Mesenchymal stem cell (in vitro differentiated cells and primary cell): ENCODE measurements around the gene NEK10.

Experiments used
- DNase-seq: peaks from one replicate; pipeline ENCODE4 v3.0.0-alpha.2; 2013
- H2AFZ ChIP-seq: one replicate; pipeline ENCODE4 v1.6.1; 2013; ENCODE audit warnings: low read depth, mild to moderate bottlenecking, control low read depth, inconsistent platforms, low read length, moderate library complexity
- H2AK5ac ChIP-seq: 2 replicates; pipeline ENCODE4 v1.6.1; 2013; ENCODE audit warnings: low read length, moderate library complexity, mild to moderate bottlenecking, inconsistent platforms; ENCODE audit not compliant: severe bottlenecking
- H2BK120ac ChIP-seq: one replicate; pipeline ENCODE4 v1.6.1; 2013; ENCODE audit warnings: low read depth, mild to moderate bottlenecking, inconsistent platforms, low read length, moderate library complexity
- H2BK12ac ChIP-seq, 2 experiments: one replicate each; pipeline ENCODE4 v1.6.1; 2013; ENCODE audit warnings: inconsistent platforms in 2 of 2, low read length in 2 of 2, mild to moderate bottlenecking in 2 of 2, moderate library complexity in 2 of 2, control low read depth in 1 of 2
- H2BK15ac ChIP-seq: one replicate; pipeline ENCODE4 v1.6.1; 2013; ENCODE audit warnings: mild to moderate bottlenecking, low read depth, inconsistent platforms; ENCODE audit not compliant: poor library complexity, severe bottlenecking
- H2BK5ac ChIP-seq: 2 replicates; pipeline ENCODE4 v1.6.1; 2013; ENCODE audit warnings: low read depth, mild to moderate bottlenecking, low read length, control low read depth, inconsistent platforms; ENCODE audit not compliant: poor library complexity, severe bottlenecking
- H3K14ac ChIP-seq, 2 experiments: one replicate each; pipeline ENCODE4 v1.6.1; 2013; ENCODE audit warnings: inconsistent platforms in 2 of 2, low read length in 2 of 2, control low read depth in 1 of 2, mild to moderate bottlenecking in 1 of 2, moderate library complexity in 1 of 2
- H3K18ac ChIP-seq, 2 experiments: one replicate each; pipeline ENCODE4 v1.6.1; 2013; ENCODE audit warnings: inconsistent platforms in 2 of 2, low read length in 2 of 2, control low read depth in 1 of 2, low read depth in 1 of 2, mild to moderate bottlenecking in 1 of 2
- H3K23ac ChIP-seq, 2 experiments: one replicate each; pipeline ENCODE4 v1.6.1; 2013; ENCODE audit warnings: inconsistent platforms in 2 of 2, low read length in 2 of 2, mild to moderate bottlenecking in 2 of 2, moderate library complexity in 2 of 2, control low read depth in 1 of 2
- H3K27ac ChIP-seq: 2 replicates; pipeline ENCODE4 v1.5.1; 2013; ENCODE audit warnings: mild to moderate bottlenecking, moderate library complexity, low read length, control low read depth, inconsistent platforms; ENCODE audit not compliant: poor library complexity, severe bottlenecking
- H3K27me3 ChIP-seq, 2 experiments: 2 replicates each; pipeline versions ENCODE4 v1.6.1 to v1.7.0; 2013; ENCODE audit warnings: low read length in 2 of 2, mild to moderate bottlenecking in 2 of 2, moderate library complexity in 2 of 2, control low read depth in 1 of 2, inconsistent platforms in 1 of 2; ENCODE audit not compliant: control insufficient read depth in 1 of 2, insufficient read depth in 1 of 2
- H3K36me3 ChIP-seq, 2 experiments: 2 replicates each; pipeline versions ENCODE4 v1.6.1 to v1.7.0; 2013; ENCODE audit warnings: low read length in 2 of 2, control low read depth in 1 of 2, inconsistent platforms in 1 of 2, low read depth in 1 of 2, mild to moderate bottlenecking in 1 of 2; ENCODE audit not compliant: insufficient read depth in 2 of 2, control insufficient read depth in 1 of 2
- H3K4ac ChIP-seq, 2 experiments: one replicate each; pipeline ENCODE4 v1.6.1; 2013; ENCODE audit warnings: inconsistent platforms in 2 of 2, low read length in 2 of 2, mild to moderate bottlenecking in 2 of 2, moderate library complexity in 2 of 2, control low read depth in 1 of 2, low read depth in 1 of 2
- H3K4me1 ChIP-seq: 2 replicates; pipeline ENCODE4 v1.6.1; 2013; ENCODE audit warnings: low read depth, low read length, control low read depth; ENCODE audit not compliant: control insufficient read depth, insufficient read depth
- H3K4me2 ChIP-seq: 2 replicates; pipeline ENCODE4 v1.6.1; 2013; ENCODE audit warnings: low read length, mild to moderate bottlenecking, inconsistent platforms; ENCODE audit not compliant: poor library complexity, severe bottlenecking
- H3K4me3 ChIP-seq, 2 experiments: 2 replicates each; pipeline versions ENCODE4 v1.5.1 to v1.7.0; 2013; ENCODE audit warnings: low read length in 2 of 2, mild to moderate bottlenecking in 2 of 2, control low read depth in 1 of 2, low read depth in 1 of 2; ENCODE audit not compliant: insufficient read depth in 1 of 2
- H3K79me1 ChIP-seq: replicated peaks from 2 replicates; pipeline ENCODE4 v1.6.1; 2013; ENCODE audit warnings: mild to moderate bottlenecking, control low read depth, low read length, inconsistent platforms; ENCODE audit not compliant: poor library complexity, severe bottlenecking
- H3K9ac ChIP-seq: 2 replicates; pipeline ENCODE4 v1.7.0; 2013; ENCODE audit warnings: mild to moderate bottlenecking, low read length, moderate library complexity
- H3K9me3 ChIP-seq: 2 replicates; pipeline ENCODE4 v1.7.0; 2013; ENCODE audit warnings: mild to moderate bottlenecking, low read length; ENCODE audit not compliant: control insufficient read depth
- H4K8ac ChIP-seq: one replicate; pipeline ENCODE4 v1.6.1; 2013; ENCODE audit warnings: inconsistent platforms, mild to moderate bottlenecking, low read length, moderate library complexity
- H4K91ac ChIP-seq: one replicate; pipeline ENCODE4 v1.6.1; 2013; ENCODE audit warnings: mild to moderate bottlenecking, low read length, inconsistent platforms
- WGBS: methylation state at CpG from one replicate; pipeline ENCODE4 v1.1.7; 2013; ENCODE audit warnings: mixed read lengths; 5-methylcytosine and 5-hydroxymethylcytosine counted together

NEK10 gene

DNA sequence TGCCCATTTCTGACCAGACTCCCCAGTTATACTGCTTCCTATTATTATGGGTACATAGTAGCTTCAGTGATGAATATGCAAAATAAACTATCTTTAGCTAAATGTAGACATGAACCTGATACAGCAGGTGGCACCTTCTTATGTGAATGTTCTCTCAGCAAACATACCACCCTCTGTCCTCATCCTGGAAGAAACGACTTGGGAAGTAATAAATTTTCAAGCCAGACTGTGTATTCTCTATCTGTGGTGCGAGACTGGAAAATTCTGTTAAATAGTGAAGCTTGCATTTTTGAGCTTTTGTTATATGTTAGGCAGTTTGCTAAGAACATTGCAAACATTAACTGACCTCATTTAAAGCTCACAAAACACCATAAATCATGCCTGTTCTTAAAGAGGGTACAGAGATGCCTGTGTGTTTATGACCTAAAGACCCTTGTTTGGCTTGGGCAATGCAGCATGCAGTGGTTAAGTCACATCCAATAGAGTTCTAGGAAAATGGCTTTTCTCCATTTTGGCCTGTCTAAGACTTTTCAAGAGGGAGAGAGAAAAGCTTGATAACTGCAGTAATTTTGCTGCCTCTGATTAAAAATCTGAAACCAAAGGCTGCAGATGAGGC is 287.1 kb downstream of the NEK10 start:
- Histone ChIP-seq H3K18ac (no peak overlapping the region), H2BK5ac (no peak overlapping the region), H4K8ac (no peak overlapping the region), H3K4me1 (no peaks in the 10 kb centered on the region), H3K14ac (no peak overlapping the region), H3K9me3 (no peaks in the 10 kb centered on the region), H2BK120ac (no peak overlapping the region), H2AFZ (no peak overlapping the region), H3K4me3 (no peak overlapping the region), H3K4me2 (no peak overlapping the region), H3K79me1 (no peaks in the 10 kb centered on the region), H3K23ac (no peak overlapping the region), H4K91ac (no peak overlapping the region), H2BK12ac (peak overlapping the region; percentile 75), H3K9ac (no peak overlapping the region), H3K27ac (no peak overlapping the region), H2BK15ac (no peak overlapping the region), H3K4ac (no peak overlapping the region), H2AK5ac (no peak overlapping the region), H3K36me3 (no peaks in the 10 kb centered on the region), H3K27me3 (no peaks in the 10 kb centered on the region)
- no CpG with 5 or more reads among the region's 2 CpGs for WGBS
- peak; percentile 46 for DNase-seq

- peak overlapping the region in 1 of 2 experiments; percentile 87 for H3K14ac ChIP-seq
- H3K4ac ChIP-seq: no peak overlapping the region
- DNase-seq: no peak
- no peak overlapping the region for H3K27ac ChIP-seq
- no peaks in the 10 kb centered on the region for H3K27me3 ChIP-seq
- H3K79me1 ChIP-seq: no peaks in the 10 kb centered on the region
- H2BK5ac ChIP-seq: no peak overlapping the region
- no peaks in the 10 kb centered on the region for H3K9me3 ChIP-seq
- peak overlapping the region; percentile 75 for H2BK12ac ChIP-seq
- no peak overlapping the region for H2AK5ac ChIP-seq
- no peak overlapping the region for H3K4me3 ChIP-seq
- no peak overlapping the region for H2BK15ac ChIP-seq
- H4K8ac ChIP-seq: peak overlapping the region; percentile 28
- H2BK120ac ChIP-seq: no peak overlapping the region
- peak overlapping the region; percentile 38 to 41 for H3K18ac ChIP-seq
- H3K9ac ChIP-seq: no peak overlapping the region
- H2AFZ ChIP-seq: no peak overlapping the region
- H3K36me3 ChIP-seq: no peaks in the 10 kb centered on the region
- no peak overlapping the region for H3K23ac ChIP-seq
- 96% methylated on average over 4 of the region's 5 CpGs for WGBS
- no peak overlapping the region for H3K4me2 ChIP-seq
- peak overlapping the region; percentile 56 for H4K91ac ChIP-seq
- H3K4me1 ChIP-seq: no peaks in the 10 kb centered on the region
Measured at GRCh38 chr3:27081566-27081965, 287.6 kb downstream of the NEK10 start.

GRCh38 chr3:27080258-27080525 is 289.0 kb downstream of the NEK10 start:
- Histone ChIP-seq H3K4me1 (no peaks in the 10 kb centered on the region), H2BK120ac (no peak overlapping the region), H3K4me2 (no peak overlapping the region), H4K8ac (no peak overlapping the region), H3K18ac (no peak overlapping the region), H3K79me1 (no peaks in the 10 kb centered on the region), H2AFZ (no peak overlapping the region), H2BK5ac (no peak overlapping the region), H3K9me3 (no peaks in the 10 kb centered on the region), H3K36me3 (no peaks in the 10 kb centered on the region), H3K23ac (no peak overlapping the region), H3K9ac (no peak overlapping the region), H3K4me3 (no peak overlapping the region), H4K91ac (no peak overlapping the region), H3K14ac (no peak overlapping the region), H3K4ac (no peak overlapping the region), H3K27me3 (no peaks in the 10 kb centered on the region), H2BK15ac (no peak overlapping the region), H3K27ac (no peak overlapping the region), H2BK12ac (no peak overlapping the region), H2AK5ac (no peak overlapping the region)
- 67% methylated on average over 2 of the region's 2 CpGs for WGBS
- DNase-seq: no peak

GRCh38 chr3:27079427-27080257 is 289.5 kb downstream of the NEK10 start:
- Histone ChIP-seq H3K4ac (no peak overlapping the region), H3K23ac (no peak overlapping the region), H2BK15ac (no peak overlapping the region), H3K4me2 (no peak overlapping the region), H3K27me3 (no peaks in the 10 kb centered on the region), H3K9me3 (no peaks in the 10 kb centered on the region), H2BK5ac (no peak overlapping the region), H2AK5ac (no peak overlapping the region), H3K27ac (no peak overlapping the region), H2AFZ (no peak overlapping the region), H3K79me1 (no peaks in the 10 kb centered on the region), H3K14ac (no peak overlapping the region), H3K9ac (no peak overlapping the region), H3K4me1 (no peaks in the 10 kb centered on the region), H2BK12ac (no peak overlapping the region), H3K36me3 (no peaks in the 10 kb centered on the region), H2BK120ac (no peak overlapping the region), H4K8ac (no peak overlapping the region), H3K18ac (no peak overlapping the region), H4K91ac (no peak overlapping the region), H3K4me3 (no peak overlapping the region)
- WGBS: 66% methylated on average over 4 of the region's 5 CpGs
- DNase-seq: peak; percentile 23
